ENCODE results near the gene OPTN. TPM values are rescaled to one million over a fixed set of nuclear protein-coding genes. Genes with fewer than 3 reads are reported as not detected.
A peak's percentile ranks its signal among the peaks of the same experiment; 100 is the strongest.

Gene OPTN
- total and polyA plus RNA-seq, 10 of the 15 experiments (the other 5 are each of a cell fraction or from before 2014, with no cell fraction given) = 15.2 to 42.4 (median 25.5) TPM

GRCh38 chr10:13099666-13100348 is at the start of gene OPTN (continued):
- TF ChIP-seq RUNX3 (IDR thresholded peaks at IDR 0.05; ENCODE audit: low read length) = peak; percentile 52; the same call in 1 of the 2 replicates
- TF ChIP-seq BCL3 (IDR thresholded peaks at IDR 0.05; ENCODE audit: borderline replicate concordance, insufficient read depth, low read depth, low read length, poor library complexity, severe bottlenecking) = peak; percentile 15
- peak; percentile 59 for TF ChIP-seq CREM (IDR thresholded peaks at IDR 0.05; ENCODE audit: low read depth)
- 0 out of 2 replicates have a peak, but pooled peaks have one; percentile 36 for TF ChIP-seq ZNF592 (IDR thresholded peaks at IDR 0.05)
- peak; percentile 56 for TF ChIP-seq PBX3 (IDR thresholded peaks at IDR 0.05; ENCODE audit: insufficient replicate concordance, low read depth, low read length)
- TF ChIP-seq MXI1 (IDR thresholded peaks at IDR 0.05; ENCODE audit: low read depth, low read length) = no peak
- no peak for TF ChIP-seq JUND (IDR thresholded peaks at IDR 0.05; ENCODE audit: low read depth, low read length)
- TF ChIP-seq CTCF (IDR thresholded peaks at IDR 0.05 in 2 of 3, conservative IDR thresholded peaks at IDR 0.05 in 1 of 3; ENCODE audit: control insufficient read depth in 2 of 3, extremely low read depth in 1 of 3, insufficient read depth in 1 of 3, low read depth in 3 of 3, low read length in 3 of 3) = peak; percentile 73 to 88 (median 77)
- peak in 1 of 2 experiments; percentile 48; a peak in 1 of 4 replicates for TF ChIP-seq IKZF2 (IDR thresholded peaks at IDR 0.05)
- no peak for TF ChIP-seq CBX3 (IDR thresholded peaks at IDR 0.05; ENCODE audit: borderline replicate concordance, low read depth)
- peak; percentile 66; the same call in 1 of the 2 replicates for TF ChIP-seq BACH1 (IDR thresholded peaks at IDR 0.05; ENCODE audit: borderline replicate concordance)
- TF ChIP-seq DPF2 (IDR thresholded peaks at IDR 0.05) = peak; percentile 82
- TF ChIP-seq IKZF1 (conservative IDR thresholded peaks at IDR 0.05) = peak; percentile 67
- peak; percentile 21; the same call in 1 of the 2 replicates for TF ChIP-seq EED (IDR thresholded peaks at IDR 0.05; ENCODE audit: low read depth)
- peak; percentile 89 for TF ChIP-seq NKRF (conservative IDR thresholded peaks at IDR 0.05)
- peak; percentile 23 for TF ChIP-seq RELA (IDR thresholded peaks at IDR 0.05; ENCODE audit: borderline replicate concordance, partially characterized antibody)
- peak; percentile 52 for TF ChIP-seq SMARCA5 (IDR thresholded peaks at IDR 0.05)
- TF ChIP-seq RB1 (IDR thresholded peaks at IDR 0.05; ENCODE audit: borderline replicate concordance) = peak; percentile 20; the same call in 1 of the 2 replicates
- 0 out of 2 replicates have a peak, but pooled peaks have one; percentile 20 for TF ChIP-seq ZNF207 (IDR thresholded peaks at IDR 0.05; ENCODE audit: borderline replicate concordance)
